Esophagus muscularis mucosa (tissue), 4 donors: ENCODE results near the gene LBHD2. TPM values are rescaled to one million over a fixed set of nuclear protein-coding genes. Genes with fewer than 3 reads are reported as not detected.

Experiments used
- total RNA-seq, 4 donors: library from RNA; depleted of rRNA; stranded (reverse); fragments of >200 nt; gene quantifications; one replicate each; pipeline versions ENCODE4 v1.1.0 to v1.2.1, GENCODE V29; 2016

LBHD2 gene
- total RNA-seq, 4 donors from 2014 or later, result not detected

Other genes with a start within 250 kb of the LBHD2 start
- gene AMN, start 161.5 kb upstream of the LBHD2 start, total RNA-seq, result under 1 TPM in 2 of 4 donors, not detected in 2; 0.11 to 0.32 TPM
- 100 to 1,000 TPM in 2 of 4 donors, 10 to 100 TPM in 2; 93.9 to 132 (median 110) TPM for gene CDC42BPB, start 26.7 kb upstream of the LBHD2 start, total RNA-seq
- gene EXOC3L4, start 10.5 kb downstream of the LBHD2 start, total RNA-seq, result 1 to 10 TPM in 3 of 4 donors, under 1 TPM in 1; 0.42 to 2.0 (median 1.2) TPM
- gene TNFAIP2, start 39.3 kb downstream of the LBHD2 start, total RNA-seq, result 100 to 1,000 TPM in 1 of 4 donors, 10 to 100 TPM in 3; 29.0 to 104 (median 74.0) TPM